ENCODE results near the gene C12orf42.

DNA sequence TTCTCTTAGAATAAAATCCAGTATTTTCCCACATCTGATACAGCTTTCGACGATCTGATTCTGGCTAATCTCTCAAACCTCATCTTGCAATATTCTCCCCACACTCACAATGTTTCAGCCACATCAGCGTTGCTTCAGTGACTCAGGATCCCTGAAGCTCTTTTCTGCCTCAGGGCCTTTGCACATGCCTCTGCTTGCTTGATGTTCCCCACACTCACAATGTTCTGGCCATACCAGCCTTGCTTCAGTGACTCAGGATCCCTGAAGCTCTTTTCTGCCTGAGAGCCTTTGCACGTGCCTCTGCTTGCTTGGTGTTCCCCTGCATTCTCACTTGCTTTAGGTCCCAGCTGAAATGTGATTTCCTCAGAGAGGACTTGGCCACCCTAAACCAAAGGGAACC is 2.6 kb downstream of the C12orf42 start:
- TF ChIP-seq, protein P1, sequence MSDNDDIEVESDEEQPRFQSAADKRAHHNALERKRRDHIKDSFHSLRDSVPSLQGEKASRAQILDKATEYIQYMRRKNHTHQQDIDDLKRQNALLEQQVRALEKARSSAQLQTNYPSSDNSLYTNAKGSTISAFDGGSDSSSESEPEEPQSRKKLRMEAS (IDR thresholded peaks at IDR 0.05): no peak
- TF ChIP-seq, protein P2, sequence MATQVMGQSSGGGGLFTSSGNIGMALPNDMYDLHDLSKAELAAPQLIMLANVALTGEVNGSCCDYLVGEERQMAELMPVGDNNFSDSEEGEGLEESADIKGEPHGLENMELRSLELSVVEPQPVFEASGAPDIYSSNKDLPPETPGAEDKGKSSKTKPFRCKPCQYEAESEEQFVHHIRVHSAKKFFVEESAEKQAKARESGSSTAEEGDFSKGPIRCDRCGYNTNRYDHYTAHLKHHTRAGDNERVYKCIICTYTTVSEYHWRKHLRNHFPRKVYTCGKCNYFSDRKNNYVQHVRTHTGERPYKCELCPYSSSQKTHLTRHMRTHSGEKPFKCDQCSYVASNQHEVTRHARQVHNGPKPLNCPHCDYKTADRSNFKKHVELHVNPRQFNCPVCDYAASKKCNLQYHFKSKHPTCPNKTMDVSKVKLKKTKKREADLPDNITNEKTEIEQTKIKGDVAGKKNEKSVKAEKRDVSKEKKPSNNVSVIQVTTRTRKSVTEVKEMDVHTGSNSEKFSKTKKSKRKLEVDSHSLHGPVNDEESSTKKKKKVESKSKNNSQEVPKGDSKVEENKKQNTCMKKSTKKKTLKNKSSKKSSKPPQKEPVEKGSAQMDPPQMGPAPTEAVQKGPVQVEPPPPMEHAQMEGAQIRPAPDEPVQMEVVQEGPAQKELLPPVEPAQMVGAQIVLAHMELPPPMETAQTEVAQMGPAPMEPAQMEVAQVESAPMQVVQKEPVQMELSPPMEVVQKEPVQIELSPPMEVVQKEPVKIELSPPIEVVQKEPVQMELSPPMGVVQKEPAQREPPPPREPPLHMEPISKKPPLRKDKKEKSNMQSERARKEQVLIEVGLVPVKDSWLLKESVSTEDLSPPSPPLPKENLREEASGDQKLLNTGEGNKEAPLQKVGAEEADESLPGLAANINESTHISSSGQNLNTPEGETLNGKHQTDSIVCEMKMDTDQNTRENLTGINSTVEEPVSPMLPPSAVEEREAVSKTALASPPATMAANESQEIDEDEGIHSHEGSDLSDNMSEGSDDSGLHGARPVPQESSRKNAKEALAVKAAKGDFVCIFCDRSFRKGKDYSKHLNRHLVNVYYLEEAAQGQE (IDR thresholded peaks at IDR 0.05): no peak
- TF ChIP-seq, protein P3, sequence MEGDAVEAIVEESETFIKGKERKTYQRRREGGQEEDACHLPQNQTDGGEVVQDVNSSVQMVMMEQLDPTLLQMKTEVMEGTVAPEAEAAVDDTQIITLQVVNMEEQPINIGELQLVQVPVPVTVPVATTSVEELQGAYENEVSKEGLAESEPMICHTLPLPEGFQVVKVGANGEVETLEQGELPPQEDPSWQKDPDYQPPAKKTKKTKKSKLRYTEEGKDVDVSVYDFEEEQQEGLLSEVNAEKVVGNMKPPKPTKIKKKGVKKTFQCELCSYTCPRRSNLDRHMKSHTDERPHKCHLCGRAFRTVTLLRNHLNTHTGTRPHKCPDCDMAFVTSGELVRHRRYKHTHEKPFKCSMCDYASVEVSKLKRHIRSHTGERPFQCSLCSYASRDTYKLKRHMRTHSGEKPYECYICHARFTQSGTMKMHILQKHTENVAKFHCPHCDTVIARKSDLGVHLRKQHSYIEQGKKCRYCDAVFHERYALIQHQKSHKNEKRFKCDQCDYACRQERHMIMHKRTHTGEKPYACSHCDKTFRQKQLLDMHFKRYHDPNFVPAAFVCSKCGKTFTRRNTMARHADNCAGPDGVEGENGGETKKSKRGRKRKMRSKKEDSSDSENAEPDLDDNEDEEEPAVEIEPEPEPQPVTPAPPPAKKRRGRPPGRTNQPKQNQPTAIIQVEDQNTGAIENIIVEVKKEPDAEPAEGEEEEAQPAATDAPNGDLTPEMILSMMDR (IDR thresholded peaks at IDR 0.05; ENCODE audit: low read depth, low read length, missing input control): no peak

All from liver (tissue), 2 donors.